NOMO-1 (cell line): ENCODE data around the gene MAPK12.

Source experiments
- DNase-seq, 2 experiments: peaks; one replicate each; lab custom pipeline; 2025; ENCODE audit not compliant: unreplicated experiment in 2 of 2; lab: John Stamatoyannopoulos, UW

The MAPK12 gene

DNA sequence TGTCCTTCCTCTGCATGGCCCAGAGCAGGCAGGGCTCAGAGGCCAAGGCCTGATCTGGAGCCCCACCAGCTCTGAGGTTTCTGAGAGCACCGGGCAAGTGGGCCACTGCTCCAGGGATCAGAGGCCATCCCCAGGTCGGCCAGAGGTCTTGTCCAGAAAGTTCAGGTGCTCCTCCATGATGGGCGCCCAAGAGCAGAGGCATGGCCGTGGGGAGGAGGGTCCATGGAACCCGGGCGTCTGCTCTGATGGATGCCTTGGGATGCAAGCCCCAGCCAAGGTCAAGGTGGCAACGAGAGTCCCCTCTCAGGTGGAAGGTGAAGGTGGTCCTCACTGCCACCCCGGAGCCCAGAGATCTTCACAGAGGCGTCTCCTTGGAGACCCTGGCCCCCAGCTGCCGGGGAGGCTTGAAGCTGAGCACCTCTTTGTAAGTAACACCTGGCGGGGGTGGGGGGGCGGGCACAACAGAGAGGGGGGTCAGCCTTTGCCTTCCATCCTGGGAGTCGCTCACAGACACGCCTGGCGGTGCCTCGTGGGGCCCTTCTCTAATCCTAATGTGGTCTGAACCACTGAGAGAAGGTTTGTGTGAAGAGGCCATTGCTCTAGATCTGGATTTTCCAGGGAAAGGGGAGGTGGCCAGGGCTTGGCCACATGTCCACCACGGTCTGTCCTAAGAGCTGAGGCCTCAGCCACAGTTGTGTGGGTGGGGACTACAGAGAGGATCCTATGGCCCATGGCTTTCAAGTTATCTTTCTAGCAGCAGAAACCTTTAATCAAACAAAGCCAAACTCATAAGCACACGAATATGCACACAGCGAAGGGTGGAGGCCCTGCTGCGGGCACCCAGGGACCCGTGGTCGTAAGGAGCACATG is 8.2 kb downstream of the MAPK12 start:
- DNase-seq = no peak

DNA sequence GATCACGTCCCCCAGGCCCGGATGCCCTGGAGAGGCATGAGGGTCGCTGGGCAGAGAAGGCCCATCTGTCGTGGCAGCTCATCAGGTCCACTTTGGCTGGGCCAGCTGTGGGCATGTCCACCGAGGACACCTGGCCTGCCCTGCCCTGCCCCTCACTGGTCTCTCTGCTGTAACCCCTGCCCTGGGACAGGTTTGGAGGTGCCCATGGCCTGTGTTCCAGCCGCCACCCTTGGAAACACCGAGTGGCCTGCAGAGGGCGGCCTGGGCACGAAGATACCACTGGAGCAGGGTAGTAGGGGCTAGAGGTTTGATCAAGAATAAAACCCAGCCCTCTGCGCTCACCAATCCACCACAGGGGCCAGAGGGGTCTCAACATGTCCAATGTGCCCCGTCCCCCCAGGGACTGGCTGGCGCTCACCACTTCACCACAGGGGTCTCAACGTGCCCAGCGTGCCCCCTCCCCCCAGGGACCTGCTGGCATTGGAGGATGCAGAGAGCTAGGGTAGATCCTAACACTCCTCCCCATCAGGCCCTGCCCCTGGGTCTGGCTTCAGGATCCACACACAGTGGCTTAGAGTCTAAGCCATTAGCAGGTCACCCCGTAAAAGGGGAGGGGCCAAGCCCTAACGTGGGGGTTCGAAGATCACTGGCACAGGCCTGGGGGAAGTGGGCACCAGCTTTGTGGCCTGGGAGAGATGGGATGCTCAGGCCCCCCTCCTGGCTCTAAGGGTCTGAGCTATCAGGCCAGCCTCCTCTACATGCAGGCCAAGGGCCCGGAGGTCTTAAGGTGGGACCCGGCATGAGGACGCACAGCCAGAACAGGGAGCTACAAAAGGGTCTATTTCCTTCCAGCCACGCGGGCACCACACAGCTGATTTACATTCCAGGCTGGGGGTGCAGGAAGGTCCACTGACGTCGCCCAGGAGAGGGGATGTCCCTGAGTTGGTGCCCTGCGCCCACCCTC is 9.1 kb downstream of the MAPK12 start:
- DNase-seq = peak; percentile 54 to 58

DNA sequence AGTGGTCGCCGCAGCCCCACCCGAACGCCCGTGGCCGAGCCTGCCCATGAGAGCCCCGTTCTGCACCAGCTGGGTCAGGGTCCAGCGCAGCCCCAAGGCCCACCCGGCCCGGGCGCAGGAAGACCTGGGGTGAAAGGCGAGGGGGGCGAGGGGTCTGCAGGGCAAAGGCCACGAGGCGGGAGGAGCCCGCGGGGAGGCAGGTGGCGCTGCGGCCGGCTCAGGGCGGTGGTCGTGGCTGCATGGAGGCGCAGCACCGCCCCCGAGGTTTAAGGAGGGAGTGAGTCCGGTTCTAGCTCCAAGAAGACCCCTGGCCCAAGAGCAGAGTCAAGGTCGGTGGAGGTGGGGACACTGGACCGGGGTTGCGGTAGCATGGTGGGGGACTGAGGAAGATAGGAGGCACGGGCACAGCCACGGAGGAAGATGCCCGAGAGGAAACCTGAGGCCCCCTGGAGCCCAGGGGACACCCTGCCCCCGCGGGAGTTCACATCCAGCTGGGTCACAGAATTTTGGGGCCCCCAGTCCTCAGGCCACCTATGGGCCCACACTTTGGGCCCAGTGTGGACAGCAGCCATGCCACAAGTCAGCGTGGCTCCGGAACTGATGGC is 9.9 kb downstream of the MAPK12 start:
- DNase-seq = no peak

DNA sequence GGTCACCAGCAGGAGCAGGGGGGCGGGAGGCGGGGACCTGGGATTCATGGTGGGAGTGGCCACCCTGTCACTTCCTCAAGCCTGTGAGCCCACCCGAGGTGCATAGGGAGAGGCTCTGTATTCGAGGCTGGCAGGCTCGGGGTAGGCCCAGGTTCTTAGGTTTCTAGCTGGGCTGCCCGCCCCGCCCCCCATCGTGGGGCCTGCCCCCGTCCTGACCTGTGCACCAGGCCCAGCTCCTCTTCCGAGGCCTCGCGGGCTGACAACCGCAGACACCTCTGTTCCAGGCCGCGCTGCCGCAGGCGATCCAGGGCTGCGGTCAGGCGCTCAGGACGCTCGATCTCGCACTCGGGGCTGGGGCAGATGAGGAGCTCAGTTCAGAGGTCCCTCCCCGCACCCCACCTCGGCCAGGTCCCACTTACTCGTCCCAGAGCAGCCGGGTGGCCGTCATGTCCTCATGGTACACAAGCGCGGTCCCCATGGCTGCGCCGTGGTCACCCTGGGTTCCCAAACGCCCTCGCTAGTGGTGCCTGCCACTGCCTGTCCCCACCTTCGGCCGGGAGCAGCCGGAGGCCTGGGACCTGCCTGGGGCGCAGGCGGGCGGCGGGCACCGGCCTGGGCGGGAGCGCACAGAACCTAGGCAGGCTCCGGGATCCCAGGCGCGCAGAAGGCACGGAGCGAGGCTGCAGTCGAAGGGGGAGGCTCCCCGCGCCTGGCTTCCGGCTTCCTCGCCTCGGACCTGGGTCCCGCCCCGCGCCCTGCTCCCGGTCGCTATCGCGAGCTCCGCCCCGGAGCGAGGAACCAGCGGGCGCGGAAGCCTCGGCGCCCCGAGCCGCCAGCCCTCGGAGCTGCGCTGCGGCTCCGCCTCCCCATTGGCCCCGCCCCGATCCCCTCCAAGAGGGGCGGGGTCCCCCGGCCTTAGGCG is 10.7 kb downstream of the MAPK12 start, which contains the start of gene HDAC10:
HDAC10 (minus strand) TSS at position 711 of the 922 bp plus-strand sequence; CDS start at position 478, 233 bp downstream.
- peak; percentile 81 to 87 for DNase-seq

DNA sequence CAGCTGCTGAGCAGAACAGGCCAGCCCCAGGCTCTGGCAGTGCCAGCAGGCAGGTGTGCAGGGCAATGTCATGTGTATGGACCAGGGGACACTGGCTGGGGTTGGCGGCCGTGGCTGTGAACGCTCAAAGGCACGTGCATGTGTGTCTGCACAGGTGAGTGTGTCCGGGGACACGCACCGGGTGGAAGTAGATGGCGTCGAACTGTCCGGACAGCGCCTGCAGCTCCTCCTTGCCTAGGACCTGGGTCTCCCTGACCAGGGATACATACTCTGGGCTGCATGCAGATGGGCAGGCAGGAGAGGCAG is 11.3 kb downstream of the MAPK12 start:
- DNase-seq = no peak

DNA sequence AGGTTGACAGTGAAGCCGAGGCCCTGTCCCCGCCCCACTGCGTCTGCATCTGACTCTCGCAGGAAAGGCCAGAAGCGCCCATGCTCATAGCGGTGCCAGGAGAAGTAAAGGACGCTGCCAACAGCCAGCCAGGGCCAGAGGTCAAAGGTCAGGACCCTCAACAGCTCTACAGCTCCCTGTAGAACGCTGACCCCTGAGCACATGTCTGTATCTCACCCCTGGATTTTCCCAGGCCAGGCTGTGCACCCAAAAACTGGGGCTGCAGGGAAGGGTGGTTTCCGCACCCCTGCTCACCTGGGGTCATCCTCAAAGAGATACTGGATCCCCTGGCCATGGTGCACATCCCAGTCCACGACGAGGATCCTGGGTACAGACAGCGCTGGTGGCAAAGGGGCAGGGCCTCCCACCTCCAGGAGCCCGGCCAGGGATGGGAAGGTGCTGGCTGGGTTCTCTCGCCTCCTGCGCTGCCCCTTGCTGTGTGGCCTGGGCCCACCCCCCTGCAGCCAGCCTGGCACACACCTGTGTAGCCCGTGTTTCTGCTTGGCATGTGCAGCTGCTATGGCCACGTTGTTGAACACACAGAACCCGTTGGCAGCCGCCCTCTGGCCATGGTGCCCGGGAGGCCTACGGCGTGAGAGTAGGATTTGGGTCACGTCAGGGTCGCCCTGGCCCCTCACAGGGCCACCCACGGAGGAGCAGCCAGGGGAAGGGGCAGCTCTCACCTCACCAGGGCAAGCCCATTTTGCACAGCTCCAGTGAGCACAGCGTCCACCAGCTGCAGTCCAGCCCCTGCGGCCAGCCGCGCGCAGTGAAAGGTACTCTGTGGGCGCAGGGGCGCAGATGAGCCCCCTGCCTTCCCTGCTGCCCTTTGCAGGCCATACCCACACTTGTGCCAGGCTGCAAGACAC is 11.9 kb downstream of the MAPK12 start:
- DNase-seq = no peak

DNA sequence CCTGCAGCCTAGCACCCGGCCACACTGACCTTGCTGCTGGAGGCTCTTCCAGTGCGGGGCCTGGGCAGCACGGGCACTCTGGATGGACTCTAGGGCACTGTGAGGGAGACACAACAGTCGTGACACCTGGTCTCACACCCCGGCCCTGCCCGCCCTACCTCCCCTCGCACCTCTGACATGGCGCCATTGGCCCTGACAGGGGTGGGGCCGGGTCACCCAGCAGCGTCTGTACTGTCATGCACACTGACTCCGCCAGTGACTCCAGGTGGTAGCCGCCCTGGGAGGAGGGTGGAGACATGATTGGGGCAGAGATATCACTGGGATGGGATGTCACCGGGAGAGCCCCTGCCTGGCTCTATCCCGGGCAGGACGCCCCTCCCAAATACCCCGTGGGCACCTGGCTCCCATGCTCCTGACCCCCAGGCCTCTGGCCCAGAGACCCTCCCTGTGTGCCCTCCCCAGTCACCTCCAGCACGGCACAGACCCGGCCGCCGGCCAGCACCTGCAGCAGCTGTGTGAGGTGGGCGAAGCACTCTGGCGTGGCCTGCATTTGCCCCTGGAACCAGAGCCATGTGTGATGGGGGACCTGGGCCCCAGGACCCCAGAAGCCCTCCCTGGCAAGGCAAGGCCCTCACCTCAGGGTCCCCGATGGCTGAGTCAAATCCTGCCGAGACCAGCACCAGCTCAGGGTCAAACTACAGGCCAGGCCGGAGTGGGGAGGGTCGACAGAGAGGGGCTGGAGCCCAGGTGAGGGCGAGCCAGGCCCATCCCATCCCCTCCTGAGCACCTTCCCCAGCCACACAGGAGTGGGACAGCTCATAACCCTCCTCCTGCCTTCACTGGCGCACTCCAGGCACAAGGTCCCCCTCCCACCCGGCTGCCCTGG is 13.0 kb downstream of the MAPK12 start:
- DNase-seq = no peak

DNA sequence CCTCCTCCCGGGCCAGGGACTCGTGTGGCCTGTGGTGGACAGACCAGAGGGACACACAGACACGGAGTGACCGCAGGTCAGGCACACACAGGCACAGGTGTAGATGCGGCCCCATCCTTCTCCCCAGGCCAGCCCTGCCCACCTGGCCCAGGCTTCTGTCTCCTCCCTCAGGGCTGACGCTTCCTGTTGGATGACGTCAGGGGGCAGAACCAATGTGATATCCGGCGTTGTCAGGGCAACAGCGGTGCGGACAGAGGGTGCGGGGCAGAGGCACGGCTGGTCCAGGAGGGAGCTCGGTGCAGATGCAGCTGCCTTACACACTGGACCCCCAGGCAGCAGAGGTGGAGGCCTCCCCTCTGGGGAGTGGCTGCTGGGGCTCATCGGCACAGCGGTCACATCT is 13.7 kb downstream of the MAPK12 start:
- DNase-seq = peak in 1 of 2 experiments; percentile 26

DNA sequence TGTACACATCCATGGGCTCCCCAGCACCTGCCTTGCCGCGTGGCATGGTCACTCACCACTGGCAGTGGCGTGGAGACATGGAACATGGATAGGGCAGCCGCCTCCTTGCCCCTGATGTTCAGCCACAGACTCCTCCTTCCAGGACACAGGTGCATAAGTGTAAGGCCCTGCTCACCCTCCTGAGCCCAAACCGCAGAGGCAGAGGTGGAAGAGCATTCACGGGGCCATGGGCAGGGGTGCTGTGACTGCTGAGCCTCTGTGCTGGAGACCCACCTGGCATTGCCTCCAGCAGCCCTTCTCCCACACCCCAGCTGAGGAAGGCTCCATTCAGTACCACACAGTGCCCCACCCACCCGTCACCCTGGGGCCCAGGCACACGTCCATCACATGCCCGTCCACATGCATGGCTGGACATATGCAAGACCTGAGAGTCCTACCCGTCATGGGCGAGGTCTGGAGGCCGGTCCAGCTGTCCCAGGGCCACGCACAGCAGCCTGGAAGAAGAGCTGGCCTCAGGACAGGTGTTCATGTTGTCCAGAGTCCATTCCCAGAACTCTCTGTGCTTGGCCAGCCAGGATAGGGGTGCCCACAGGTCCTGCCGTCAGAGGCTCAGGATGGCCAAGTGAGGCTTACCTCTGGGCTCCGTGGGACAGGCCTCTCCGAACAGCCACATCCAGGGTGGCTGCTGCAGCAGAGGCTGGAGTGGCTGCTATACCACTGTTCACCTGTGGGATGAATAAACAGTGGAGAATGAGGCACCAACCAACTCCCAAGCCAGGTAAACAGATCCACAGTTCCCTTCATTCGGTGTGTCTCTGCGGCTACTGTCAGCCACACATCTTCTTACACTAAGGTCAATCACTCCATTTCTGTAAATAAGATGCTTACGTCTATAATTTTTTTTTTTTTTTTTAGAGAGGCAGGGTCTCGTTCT is 15.0 kb downstream of the MAPK12 start:
- no peak for DNase-seq

DNA sequence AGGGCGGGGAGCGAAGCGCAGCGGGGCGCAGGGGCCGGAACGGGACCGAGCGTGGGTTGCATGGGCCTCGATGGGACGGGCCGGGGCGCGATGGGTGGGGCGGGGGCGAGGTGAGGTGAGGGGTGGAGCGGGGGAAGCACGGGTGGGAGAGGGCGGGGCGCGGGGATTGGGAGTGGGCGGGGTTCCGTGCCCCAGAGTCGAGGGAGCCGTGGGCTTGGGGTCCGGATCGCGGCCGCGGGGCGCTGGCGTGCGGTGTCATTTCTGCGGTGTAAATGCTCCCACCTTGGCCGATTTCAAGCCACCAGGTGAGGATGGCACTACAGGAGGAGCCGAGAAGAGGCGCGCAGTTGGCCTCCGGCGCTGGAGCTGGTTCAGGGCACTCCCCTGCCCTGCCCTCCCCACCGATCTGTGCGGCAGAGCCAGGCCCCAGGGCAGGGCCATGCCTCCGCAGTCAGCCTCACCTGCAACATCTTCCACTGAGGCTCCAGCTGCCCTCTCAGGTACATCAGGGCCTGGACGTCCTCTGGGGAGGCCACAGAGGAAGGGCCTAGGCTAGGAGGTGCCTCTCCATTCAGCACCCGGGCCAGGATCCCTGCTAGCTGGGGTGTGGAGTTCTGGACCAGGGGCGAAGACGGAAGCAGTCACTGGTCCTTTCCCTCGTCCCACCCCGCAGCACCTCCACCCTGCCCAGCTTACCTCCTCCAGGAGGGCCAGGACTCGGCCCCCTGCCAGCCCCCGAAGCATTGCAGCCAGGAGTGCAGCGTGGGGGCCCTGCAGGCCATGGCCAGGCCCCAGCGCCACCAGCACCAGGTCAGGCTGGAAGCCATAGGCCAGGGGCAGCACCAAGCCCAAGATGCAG is 16.0 kb downstream of the MAPK12 start:
- DNase-seq = no peak

DNA sequence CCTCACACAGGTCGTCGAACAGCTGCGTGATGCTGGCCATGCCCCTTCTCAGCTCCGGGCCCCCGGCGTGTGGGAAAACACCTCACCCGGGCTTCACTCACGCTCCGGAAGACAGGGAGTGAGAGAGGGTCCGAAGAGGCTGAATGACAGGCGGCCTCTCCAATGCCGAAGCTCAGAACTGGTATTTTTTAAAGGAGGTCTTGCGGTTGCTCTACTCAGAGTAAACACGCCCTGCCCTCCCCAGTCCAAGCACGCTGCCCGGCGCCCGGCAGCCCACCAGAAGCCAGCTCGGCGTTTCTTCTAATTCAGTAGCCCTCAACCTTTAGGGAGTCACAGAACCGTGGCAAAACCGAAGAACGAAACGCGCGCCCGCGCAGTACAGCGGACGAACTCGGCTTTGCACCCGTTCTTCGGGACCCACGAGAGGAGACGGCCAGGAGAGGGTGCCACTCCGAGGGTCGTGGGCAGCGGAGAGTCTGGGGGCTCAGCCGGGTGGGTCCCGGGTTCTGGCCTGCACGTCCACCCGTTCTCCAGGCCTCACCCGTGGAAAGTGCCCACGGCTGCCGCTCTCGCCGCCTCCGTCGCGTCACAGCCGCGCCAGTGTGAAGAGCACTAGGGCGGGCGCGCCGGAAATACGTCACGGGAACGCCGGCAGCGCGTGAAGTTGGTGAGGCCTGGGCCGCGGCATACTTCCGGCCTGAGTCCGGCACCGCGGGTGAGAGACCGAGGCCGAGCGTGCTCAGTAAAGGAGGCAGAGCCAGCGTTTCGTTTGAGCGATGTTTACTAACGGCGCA is 16.9 kb downstream of the MAPK12 start, which contains the start of gene TUBGCP6:
TUBGCP6 (minus strand) TSS at position 604 of the 794 bp plus-strand sequence; CDS start at position 40, 564 bp downstream.
- DNase-seq = peak; percentile 84 to 94

DNA sequence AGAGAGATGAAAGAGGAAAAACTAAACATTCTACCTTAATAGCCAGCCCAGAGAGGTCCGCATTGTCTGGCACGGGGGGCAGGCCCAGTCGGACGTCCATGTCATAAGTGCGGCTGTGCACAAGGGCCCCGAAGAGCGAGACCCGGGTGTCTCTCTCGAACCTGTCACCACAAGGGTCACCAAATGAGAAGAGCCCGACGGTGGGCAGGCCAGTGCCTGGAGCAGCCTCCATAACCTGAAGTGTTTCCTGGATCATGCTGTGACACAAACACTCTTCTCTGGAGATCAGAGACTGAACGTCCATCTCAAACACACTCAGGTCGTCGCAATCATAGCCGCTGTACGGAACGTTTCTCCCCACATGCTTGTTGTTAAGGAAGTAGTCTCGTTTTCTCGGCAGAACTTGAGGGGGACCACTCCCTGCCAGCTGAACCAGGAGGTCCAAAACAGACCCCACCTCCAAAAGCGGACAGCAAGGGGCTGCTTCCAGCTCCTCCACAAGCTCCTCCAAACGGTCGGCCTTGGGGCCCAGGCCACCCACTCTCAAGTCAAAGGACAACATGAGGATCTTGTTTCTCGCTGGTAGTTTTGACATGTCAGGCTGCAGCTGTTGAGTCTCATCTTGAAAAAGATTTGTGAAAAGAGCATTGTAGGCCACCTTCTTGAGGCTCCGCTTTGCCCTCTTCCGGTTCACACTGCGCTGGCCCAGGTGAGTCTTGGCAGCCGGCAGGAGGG is 17.6 kb downstream of the MAPK12 start:
- DNase-seq = peak in 1 of 2 experiments; percentile 44

DNA sequence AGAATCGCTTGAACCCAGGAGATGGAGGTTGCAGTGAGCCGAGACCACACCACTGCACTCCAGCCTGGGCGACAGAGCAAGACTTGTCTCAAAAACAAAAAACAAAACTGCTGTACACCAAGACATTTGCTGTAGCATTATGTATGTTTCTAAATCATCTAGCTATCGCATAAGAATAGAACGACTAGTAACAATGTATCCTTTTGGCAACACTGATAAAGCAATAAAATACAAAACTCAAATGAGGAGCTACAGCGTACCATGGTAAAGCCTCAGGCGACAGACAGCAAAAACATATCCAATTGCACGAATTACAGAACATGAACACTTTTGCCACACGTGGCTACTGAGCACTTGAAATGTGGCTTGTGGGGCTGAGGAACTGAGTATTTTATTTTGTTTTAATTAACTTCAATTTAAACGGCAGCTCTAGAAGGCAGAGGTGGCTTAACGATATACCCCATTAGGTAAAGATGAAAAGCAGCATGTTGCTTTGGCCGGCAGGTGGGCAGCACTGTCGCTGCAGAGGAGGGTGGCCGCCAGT is 19.0 kb downstream of the MAPK12 start:
- no peak for DNase-seq

DNA sequence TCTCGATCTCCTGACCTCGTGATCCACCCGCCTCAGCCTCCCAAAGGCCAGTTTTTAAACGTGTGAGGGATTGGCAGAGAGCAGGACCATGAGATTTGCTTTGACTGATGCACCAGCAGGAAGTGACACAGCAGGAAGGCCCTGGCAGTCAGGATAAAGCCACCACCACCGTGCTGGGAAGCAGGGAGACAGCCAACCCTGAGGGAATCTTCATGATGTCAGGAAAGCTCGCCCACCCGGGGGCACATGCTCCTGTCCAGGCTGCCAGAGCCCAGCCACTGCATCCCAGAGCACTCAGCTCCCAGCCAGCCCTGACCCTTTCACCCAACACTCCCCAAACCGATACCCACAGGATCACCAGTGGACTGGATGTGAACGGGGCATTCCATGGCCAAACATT is 22.7 kb downstream of the MAPK12 start:
- DNase-seq = no peak
